Hematopoietic multipotent progenitor cell treated with erythropoietin and hydrocortisone succinate and interleukin-3 and kit ligand, for 4 days (in vitro differentiated cells): ENCODE results near the gene NUDT5.

Source experiments
- DNase-seq: peaks from one replicate; pipeline ENCODE4 v3.0.0-alpha.2; 2015

NUDT5 gene

DNA sequence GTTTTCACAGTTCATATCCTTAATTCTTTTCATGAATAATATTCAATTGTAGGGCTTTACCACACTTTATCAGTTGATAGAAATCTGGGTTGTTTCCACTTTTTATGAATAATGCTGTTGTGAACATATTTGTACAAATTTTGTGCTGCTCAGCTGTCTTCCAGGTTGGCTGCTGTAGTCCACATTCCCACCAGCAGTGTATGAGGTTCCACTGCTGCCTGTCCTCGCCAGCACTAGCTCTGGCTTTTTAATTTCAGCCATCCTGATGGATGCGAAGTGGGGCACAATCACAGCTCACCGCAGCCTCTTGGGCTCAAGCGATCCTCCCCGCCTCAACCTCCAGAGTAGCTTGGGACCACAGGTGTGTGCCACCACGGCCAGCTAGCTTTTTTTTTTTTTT, 32.8 kb downstream of the NUDT5 start:
- no peak for DNase-seq

DNA sequence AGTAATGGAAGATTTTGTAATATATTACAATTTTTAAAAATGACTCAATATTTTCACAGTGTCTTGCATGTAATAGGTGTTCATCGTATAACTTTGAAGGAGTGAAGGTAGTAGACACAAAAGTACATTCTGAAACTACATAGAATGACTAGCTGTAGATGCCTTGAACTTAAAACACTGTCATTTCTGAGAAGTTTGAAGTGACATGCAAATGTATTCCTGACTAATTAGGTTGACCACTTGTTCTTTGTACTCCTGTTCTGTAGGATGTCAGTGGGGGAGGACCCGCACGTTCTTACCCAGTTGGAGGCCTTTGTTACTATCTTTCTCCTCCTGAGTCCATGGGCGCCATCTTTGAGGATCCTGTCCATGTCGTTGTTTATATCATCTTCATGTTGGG, 35.0 kb downstream of the NUDT5 start:
- DNase-seq: no peak

DNA sequence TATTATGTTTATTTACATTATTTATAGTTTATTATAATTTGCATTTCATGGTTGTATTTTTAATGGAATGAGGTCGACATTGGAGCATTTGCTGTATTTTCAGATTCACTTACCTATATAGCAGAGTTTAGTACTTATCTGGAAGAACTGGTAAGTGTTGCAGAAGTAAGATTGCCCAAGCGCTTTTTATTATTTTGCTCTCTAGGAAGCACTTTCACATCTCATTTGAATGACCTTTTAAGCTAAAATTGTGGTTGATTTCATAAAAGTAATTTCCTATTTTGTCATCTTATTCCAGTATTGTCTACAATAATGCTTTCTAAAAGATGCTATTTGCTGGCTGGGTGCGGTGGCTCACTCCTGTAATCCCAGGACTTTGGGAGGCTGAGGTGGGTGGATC, 37.6 kb downstream of the NUDT5 start:
- DNase-seq: peak; percentile 35

DNA sequence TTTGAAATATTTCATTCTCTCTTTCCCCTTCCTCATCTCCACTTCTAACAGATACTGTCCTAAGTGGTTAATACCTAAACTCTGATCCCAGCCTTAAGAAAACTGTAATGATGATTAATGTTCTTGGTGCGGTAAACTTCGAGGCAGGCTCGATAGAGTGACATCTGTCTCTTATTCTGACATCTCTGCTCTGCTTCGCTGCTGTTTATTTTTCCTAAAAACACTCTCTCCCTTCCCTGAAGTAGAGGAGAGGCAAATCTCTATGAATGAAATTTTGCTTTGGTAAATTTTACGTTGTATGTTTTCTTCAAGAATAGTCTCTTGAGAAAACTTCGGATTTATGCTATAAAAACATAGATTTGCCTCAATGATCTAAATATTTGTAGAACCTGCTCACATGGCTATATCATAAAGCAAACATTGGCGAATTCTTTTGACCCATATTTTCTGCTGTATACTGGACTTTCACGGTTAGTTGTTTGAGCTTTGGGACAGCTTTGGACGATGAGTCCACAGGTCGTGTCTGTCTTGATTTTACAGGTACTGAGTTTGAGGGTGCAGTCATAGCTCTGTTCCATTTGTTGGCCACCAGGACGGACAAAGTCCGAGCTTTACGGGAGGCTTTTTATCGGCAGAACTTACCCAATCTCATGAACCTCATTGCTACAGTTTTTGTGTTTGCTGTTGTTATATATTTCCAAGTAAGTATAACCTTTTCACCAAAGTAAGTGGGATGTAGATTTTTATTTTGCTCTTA, 39.1 kb downstream of the NUDT5 start:
- no peak for DNase-seq

DNA sequence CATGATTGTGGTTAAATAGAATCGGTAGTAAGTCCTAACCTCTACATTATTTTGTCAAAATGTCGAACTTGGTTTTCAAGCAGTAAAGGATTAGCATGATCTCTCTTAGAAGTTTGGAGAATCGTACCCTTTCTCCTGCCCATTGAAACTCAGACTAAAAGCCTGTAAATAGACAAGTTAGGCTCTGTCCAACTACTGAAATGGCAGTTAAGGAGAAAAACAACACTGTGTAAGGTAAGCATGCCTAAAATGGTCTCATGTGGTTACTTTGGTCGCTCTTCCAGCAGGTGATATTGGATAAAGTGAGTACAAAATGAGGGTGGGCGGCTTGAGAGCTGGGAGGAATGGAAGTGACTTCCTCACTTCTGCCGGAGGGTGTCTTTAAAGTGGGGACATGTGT, 41.2 kb downstream of the NUDT5 start:
- no peak for DNase-seq

DNA sequence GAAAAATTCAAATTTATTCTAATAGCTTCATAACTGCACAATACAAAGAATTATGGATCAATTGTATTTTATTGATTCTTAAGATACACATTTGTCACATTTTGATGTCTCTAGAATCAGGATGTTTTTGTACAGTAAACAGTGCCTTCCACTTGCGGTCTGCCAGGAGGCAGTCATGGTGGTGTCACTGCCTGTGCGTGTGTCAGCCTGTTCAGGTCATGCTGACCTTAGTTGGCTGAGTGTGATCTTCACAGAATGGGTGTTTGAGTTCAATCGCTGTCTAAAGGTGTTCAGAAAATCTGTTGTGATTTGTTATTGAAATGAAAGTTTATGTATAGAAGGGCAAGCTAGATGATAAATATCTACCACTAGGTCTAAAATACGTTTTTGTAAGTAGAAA, 45.5 kb downstream of the NUDT5 start:
- DNase-seq: no peak

DNA sequence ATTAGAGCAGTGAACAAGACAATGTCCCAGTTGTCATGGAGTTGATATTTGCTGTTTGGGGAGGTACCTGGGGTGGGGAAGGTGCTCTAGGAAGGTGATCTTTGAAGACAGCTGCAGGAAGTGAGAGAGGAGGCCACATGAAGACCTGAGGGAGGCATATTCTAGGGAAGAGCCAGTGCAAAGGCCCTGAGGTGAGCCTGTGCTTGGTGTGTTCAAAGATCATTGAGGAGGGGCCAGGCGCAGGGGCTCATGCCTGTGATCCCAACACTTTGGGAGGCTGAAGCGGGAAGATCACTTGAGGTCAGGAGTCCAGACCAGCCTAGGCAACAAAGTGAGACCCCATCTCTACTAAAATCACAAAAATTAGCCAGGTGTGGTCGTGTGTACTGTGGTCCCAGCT, 51.2 kb downstream of the NUDT5 start:
- DNase-seq: no peak

DNA sequence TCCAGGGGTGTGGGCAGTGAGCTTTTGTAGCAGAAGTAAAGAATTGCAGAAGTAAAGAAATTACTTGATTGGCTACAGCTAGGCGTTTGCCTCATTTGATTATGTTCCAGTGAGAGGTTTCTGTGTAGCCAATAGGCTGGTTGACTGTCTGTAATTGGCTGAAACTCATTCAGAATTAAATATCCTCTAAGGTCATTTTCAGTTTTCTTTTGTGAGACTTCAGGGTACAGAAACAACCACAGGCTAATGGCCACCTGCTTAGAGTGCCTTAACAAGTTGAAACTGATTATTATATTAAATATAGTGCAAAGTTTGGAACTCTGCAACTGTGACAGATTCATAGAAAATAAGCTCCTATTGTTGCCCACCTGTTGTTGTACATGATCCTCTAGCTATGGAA, 55.7 kb downstream of the NUDT5 start:
- no peak for DNase-seq

DNA sequence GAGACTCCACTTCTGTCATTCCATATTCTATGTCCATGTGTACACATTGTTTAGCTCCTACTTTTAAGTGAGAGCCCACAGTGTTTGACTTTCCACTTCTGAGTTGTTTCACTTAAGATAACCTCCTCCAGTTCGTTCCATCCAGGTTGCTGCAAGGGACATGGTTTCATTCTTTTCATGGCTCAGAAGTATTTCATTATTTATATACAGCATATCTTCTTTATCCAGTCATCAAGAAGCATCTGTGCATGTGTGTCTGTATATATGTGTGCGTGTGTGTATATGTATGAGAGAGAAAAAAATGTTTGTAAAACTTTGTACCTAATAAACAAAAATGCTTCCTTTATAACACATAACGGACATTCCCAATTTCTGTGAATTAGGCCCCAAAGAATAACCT, 60.1 kb downstream of the NUDT5 start:
- DNase-seq: no peak

DNA sequence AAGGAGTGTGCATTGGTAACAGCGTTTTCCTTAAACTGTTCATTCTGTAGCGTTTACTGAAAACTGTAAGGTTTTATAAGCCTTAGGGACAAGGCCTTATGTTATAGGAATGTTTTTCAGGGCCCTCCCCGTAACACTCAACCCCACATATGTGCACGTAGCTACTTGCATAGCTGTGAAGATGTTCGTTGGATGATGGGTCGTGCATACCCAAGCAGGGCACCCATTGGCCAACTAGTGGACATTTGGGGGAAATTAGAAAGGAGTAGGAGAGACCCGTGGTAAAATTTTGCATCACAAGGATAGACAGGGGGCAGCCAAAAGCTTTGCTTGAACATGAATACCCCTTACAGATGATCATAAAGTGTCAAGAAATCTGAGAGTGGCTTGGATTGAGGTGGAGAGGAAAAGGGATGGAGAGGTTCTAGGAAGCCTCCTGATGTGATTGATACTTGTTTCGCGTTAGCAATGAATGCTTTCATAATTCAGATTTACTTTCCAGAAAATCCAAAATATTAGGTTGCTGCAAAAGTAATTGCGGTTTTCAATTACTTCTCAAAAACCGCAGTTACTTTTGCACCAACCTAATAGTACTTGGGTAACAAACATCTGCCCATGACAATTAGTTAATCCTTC, 65.3 kb downstream of the NUDT5 start:
- DNase-seq: peak; percentile 93

DNA sequence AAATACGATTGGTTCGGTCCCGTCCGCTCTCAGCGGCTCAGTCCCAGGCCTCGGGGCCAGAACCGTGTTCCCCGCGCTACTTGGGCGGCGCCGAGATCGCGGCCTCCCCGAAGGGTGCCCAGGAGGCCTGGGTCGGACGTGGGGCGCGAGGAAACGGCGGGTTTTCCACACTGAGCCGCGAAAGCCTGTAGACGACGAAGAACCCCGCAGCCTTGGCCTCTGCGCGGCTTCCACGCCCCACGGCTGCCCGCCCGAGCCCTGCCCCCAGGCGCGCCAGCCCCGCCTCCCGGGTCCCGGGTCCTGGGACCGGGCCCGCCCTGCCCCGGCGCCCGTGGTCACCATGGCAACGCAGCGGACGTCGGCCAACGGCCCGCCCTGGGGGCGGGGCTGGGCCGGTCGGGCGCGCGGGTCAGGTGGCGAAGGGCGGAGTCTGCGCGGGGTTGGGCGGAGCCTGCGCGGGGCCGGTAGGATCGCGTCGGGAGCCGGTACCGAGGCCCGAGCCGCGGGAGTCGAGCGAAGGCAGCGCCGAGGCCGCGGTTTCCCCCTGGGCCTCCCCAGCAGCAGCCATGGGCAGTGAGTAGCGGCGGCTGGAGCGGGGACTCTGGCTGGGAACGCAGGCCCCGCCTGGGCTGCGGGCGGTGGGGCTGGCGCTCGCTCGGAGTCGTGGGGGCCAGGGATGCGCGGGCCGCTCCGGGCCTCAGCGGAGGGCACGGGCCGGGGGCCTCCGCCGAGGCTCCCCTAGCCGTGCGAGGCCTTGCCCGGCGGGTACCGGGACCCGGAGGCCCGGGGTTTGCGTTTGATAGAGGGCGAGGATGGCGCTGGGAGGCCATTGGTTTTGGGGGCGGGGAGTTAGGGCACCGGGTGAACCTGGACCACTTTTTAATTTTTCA, 66.2 kb downstream of the NUDT5 start, which contains the start of gene SEC61A2:
Gene SEC61A2, plus strand, starts transcription at position 456 of the 890 bp plus-strand sequence. Its CDS starts 111 bp downstream, at position 567.
- DNase-seq: peak; percentile 97

DNA sequence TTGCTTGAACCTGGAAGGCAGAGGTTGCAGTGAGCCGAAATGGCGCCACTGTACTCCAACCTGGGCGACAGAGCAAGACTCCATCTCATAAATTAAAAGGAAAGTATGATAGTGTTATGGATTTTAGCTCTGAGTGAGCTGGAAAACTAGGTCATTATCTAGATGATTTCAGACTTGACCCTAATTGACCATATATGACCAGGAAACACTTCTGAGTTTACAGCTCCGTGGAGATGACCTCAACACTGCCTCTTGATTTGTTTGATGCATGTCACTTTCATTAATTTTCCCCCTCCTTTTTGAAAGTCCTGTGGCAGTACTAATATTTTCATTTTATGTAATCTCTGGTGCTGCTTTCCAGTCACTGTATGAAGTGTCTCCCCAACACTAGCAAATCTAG, 74.0 kb downstream of the NUDT5 start:
- no peak for DNase-seq
